Hindlimb muscle (tissue), 1 donor: Measurements from ENCODE around the gene HYPK. TPM values are rescaled to one million over a fixed set of nuclear protein-coding genes. Genes with fewer than 3 reads are reported as not detected.

ENCODE experiments used
- DNase-seq: peaks from one replicate; pipeline ENCODE4 v3.0.0-alpha.2; 2013
- polyA plus RNA-seq: library from polyadenylated mRNA; unstranded; fragments of 120-200 nt; gene quantifications from one replicate; pipeline ENCODE4 v1.2.1, GENCODE V29; 2013; ENCODE audit not compliant: insufficient read length

Gene HYPK, protein sequence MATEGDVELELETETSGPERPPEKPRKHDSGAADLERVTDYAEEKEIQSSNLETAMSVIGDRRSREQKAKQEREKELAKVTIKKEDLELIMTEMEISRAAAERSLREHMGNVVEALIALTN
- polyA plus RNA-seq, result 12.8 TPM

DNA sequence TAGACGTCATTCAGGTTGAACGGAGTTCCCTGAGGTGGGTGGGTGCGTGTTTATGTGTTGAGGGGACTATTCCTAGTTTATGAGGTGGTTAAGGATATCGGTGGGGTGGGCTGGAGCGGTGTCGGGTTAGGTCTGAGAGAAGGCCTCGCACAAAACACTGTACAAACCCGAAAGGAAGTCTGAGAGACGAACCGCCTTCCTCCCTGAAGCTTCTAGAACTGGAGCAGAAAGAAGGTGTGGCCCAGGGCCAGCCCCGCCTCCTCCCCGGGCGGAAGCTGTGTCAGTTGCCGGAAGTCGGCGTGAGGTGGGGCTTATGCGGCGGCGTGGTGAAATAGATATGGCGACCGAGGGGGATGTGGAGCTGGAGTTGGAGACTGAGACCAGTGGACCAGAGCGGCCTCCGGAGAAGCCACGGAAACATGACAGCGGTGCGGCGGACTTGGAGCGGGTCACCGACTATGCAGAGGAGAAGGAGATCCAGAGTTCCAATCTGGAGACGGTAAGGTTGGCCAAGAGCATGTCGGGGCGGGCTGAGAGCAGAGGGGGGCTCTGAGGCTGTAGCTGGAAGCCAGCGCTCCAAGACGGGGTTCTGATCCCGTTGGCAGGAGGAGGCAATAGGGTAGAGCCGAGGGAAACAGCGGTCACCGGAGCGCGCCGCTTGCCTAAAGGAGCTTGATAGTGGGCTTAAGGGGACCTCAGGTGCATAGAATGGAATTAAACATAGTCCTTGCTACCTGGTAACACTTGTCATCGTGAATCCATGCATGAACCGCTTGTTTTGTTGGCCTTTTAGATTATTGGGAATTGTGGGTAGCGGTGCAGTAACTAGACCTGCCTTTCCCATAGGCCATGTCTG, at the start of gene HYPK:
Gene HYPK, plus strand, starts transcription at position 314 of the 856 bp plus-strand sequence. Its CDS starts 24 bp downstream, at position 338.
- peak; percentile 95 for DNase-seq

DNA sequence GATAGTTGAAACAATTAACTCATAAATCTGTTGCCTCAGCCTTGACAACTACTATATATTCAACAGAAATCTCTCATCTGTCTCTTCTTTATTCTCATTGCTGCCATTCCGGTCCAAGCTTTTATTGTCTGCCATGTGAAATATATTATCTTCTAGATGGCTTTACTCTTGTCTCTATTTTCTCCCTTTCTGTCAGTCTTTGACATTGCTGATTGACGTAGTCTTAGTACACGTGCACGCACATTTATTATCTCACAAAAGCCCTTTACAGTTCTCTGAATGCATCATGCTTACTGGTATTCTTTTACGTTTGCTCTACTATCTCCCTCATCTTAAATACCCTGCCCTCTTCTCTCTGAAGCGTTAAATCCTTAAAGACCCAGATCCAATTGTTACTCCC, 48.5 kb upstream of the HYPK start:
- DNase-seq, result no peak

DNA sequence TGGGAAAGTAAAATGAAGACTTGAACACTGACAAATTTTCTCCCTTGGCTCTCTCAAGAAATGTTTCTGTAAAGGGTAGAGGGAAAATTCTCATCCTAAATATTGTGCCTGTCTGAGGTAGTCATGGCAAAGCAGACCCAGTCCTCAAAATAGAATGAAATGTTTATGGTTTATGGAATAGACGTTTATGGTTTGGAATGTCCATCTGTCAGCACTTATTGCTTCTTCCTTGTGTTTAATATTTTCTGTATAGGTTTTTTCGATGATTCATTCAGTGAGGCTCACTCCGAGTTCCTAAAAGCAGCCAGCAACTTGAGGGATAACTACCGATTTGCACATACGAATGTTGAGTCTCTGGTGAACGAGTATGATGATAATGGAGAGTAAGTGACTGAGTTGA, 37.6 kb upstream of the HYPK start:
- DNase-seq, result no peak

DNA sequence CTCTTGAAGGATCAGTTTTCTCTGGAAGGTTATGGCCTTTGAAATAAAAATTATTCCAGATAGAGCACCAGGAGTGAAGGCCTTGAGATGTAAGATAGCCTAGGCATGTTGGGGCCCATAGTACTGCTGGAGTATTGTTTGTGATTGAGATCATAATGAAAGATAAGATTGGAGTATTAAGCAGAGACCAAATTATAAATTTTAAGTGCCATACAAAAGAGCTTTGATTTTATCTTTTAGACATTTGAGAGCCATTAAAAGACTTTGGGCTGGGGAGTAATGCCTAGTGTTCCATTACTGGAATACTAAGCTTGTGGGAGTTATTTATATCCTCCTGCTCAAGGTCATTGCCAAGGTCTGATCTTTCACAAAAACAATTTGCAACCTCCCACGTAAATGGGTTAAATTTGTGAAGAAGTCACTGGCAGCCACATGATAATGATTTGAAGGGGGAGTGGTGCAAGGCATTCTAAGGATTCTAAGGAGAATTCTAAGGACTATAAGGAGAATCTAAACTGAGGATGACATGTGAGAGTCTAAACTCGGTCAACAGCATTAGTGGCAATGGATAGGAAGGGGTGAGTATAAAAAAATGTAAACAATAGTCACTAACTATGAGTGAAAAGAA, 36.5 kb upstream of the HYPK start:
- no peak for DNase-seq

DNA sequence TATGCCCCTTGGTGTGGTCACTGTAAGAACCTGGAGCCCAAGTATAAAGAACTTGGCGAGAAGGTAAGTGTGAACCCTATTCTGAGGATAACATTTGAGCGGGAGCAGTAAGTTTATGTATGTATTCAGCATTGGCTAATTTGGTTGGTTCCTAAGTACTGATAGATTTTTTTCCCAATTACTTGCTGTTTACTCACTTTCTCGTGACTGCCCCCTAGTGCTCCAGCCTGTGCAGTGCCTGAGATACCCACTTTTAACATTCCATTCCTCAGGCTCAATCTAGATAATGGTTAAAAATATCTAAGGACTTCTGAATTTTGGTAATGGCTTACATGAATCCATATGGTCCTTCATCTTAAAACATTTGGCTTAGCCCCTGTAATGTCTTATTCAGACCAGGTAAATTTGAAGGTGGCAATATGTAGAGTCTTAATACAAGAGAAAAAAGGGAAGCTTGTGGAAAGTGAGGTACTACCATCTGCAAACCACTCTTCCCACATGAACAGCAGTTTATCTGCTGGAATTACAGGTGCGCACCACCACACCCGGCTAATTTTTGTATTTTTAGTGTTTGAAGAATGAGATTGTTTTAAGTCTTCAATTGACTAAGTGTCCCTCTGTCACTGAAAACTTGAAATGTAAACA, 30.7 kb upstream of the HYPK start:
- no peak for DNase-seq

DNA sequence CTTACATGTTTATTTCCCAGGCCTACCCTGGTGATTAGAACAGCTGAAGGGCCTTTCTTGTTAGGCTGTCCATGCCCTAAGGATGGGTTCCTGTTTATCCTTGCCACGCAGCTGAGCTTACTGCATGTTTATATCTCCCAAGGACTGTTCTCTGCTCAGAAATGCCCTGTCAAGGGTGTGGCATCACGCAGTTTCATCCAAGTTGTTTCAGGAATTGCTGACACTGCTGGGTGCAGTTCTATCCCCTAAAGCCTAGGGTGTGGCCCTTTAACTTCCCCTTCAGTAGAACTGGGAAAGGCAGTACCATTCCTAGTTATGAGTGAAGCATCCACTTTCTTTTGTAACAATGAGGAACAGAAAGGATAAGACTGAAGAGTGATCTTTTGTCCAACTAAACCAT, 28.6 kb upstream of the HYPK start:
- DNase-seq, result no peak

DNA sequence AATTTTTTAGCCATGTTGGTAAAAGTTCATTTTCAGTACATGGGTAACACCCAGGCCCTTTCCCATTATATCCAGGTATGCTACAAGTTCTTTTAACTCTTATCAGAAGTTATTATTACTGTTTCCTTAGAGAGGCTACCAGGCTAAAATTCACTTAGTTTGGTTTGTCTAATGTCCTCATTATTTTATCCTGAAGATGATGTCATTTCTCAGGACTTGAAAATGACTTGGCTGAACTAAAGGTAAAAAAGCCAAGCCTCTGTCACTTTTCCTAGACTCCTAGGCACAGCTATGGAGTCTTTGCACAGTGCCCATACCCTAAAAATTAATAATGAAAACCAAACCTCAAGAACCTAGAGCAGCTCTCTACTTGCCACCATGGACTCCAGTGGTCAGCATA, 27.8 kb upstream of the HYPK start:
- DNase-seq, result no peak

DNA sequence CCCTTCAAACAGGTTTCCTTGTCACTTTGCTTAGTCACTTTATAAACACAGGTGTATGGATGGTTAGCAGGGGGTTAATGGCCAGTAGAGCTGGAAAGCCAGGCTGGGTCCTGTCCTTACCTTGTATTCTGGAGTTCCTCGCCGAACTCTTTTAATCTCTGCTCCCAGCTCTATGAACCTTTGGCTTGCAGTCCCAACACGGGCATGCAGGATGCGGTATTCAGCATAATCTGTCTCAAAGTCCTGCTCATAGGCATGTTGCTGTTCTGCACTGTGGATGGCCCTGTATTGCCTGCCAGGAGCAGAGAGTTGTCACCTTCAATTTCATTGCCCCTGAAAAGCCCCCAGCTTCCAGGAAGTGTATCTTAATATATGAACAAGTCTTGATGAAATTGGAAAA, 26.3 kb upstream of the HYPK start:
- DNase-seq, result no peak

DNA sequence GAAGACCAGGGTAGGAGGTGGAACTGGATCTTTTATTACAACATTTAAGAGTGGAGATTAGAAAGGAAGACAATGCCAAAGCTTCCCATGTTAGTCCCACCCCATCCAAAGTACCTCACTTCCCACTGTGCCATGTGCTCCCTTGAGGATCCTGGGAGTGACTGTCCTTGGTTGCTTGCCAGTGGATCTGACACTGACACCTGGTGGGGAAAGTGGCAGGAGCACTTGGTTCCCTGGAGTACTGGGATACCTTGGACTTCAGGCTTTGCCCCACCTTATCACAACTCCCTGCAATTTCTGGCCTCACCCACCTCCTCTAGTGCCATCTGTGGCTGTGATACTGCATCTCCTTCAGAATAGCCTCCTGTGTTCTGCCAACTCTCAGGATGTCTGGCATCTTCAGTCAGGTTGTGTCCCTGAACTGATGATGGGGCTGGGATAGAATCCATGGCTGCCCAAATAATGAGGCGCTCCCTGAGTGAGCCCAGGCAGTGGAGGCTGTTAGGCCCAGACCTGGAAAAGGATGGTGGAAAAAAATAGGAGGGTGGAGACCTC, 24.9 kb upstream of the HYPK start:
- DNase-seq, result no peak

DNA sequence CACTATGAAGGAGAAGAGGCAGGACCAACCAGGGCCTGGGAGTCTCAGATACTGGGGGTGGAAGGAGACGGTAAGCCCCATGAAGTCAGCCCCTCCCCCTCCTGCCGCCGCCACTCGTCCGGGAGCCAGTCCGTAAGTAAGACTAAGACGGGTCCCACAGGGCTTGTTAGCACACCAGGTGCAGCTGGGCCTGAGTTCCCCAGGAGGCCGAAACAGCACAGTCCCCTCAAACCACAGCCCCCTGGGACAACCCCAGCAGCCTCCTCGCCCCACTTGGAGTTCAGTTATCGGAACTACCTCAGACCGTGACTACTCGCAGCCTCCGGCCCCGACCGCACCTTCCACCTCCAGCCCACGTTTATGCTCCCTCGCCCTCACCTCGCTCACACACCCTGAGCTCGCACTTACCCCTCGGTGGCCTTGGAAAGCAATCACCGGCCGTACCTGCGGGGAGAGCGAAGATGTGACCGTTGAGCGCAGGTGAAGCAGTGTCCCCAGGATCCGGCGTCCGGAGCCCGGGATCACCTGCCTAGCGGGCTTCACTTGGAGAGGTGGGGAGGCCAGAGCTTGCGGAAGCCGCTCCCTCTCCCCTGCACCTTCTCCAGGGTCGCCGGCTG, 24.2 kb upstream of the HYPK start:
- no peak for DNase-seq

DNA sequence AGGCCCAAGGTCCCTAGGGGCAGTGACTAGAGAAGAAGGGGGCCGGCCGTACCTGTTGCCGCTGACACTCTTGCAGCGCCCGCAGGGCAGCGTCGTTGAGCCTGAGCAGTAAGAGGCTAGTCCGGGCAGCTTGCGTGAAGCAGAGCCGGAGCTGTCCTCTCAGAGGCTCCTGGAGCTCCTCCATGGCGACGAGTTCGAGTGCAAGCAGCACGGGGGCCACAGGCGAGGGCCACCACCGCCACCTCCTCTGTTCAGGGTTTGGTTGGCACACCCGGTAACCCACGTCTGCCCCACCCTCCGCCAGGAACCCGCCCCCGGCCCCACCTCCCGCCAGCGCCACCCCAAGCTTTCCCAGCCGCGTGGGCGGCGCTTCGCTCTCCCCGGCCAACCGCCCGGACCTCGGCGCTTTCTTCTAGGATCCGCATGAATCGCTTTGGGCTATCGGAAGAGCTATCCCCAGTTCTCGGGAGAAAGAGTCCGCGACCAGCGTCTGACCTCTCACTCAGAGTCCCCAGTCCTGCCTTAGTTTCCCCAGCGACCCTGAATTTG, 23.6 kb upstream of the HYPK start, which contains the start of gene ELL3:
Gene ELL3, minus strand, starts transcription at position 249 of the 549 bp plus-strand sequence. Its CDS starts 65 bp downstream, at position 184.
- no peak for DNase-seq

DNA sequence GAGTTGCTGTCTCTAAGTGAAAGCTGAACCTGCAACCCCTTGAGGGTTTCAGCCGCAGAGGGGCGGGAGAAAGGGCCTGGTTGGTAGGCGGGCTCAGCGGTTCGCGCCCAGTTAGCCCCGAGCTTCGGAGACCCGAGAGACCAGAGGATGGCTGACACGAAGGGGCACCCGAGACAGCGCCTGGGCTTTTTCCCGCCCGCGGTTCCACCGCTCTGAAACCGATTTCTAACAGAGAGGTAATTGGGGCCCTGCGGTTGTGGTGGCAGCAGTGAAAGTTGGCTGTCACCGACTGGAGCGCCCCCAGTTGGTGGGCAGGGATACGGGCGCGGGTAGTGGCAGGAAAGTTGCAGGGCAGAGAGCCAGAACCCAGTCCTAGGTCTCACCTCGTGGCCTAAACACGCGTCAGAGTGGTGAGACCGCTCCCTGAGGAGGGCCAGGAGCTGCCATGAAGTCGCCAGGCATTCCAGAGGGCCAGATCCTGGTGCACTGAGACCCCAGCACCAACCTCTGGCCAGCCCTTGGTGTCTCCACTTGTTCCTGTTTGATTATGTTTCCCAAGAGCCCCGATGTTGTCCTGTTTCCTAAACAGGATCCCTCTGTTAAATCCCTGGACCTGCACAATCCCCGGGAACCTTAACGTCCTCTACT, 23.0 kb upstream of the HYPK start:
- peak; percentile 78 for DNase-seq

DNA sequence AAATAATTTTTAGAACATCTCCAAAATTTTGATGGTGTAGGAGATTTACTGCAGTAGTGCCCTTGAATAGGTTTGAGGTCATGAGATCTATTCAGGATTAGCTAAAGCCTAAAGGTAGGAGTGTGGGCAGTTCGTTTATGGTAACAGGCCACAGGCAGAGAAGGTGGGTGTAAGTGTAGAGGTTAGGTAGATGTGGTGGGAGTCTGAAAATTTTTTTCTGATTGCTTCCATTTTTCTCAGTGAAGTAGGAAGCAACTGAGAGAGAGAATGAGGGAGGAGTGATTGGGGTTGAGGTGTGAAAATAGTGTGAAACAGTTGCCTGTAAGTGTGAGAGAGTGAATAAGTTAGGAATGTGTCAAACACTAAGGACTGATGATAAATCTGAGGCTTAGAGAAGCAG, 21.4 kb upstream of the HYPK start:
- no peak for DNase-seq

DNA sequence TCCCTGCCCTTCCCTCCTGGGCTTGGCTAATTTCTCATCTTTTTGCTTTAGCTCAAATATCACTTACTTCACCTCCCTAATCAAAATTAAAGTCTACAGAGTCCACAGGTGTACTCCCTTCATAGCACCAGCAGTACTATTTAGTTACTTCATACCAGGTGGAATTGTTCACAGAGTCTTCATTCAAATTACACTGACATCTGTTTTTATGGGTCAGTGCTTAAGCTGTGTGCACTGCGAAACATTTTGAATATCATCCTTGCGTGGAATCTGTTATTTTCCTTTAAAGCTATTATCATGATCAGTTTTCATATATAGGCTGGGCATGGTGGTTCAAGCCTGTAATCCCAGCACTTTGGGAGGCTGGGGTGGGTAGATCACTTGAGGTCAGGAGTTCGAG, 11.0 kb upstream of the HYPK start:
- DNase-seq, result no peak

DNA sequence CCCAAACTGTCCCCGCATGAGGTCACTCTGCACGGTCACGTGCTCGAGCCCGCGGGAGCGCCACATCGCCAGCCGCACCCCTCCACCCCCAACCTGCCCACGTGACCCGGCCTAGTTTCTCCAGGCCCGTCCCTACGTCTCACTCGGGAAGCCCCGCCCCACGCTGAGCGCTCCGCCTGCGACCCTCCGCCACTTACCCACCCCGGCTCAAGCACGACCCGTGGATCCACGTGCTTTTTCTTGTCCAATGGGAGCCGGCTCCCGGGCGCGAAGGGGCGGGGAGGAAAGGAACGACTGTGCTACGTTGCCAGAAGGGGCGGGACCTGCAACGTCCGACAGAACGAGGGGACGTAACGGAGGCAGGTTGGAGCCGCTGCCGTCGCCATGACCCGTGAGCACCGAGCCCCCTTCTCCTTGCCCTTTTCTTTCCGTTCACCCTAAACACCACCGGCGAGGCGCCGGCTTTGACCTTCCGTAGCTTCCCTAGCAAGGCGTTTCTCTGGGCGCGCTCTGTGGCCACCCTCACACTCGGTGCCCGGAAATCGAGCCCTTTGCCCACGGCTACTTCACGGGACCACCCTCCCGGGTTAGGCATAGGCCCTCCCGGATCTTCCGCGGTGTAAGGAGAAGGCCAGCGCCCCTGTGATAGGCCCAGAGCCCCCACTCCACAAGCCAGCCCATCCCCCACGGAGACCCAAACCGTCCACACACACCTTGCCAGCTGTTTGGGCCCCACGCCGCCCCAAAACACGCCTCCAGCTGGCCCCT, 8.2 kb upstream of the HYPK start, which contains the start of gene SERF2:
Gene SERF2, plus strand, starts transcription at position 328 of the 768 bp plus-strand sequence. Its CDS starts 57 bp downstream, at position 385.
- DNase-seq, result peak; percentile 100

DNA sequence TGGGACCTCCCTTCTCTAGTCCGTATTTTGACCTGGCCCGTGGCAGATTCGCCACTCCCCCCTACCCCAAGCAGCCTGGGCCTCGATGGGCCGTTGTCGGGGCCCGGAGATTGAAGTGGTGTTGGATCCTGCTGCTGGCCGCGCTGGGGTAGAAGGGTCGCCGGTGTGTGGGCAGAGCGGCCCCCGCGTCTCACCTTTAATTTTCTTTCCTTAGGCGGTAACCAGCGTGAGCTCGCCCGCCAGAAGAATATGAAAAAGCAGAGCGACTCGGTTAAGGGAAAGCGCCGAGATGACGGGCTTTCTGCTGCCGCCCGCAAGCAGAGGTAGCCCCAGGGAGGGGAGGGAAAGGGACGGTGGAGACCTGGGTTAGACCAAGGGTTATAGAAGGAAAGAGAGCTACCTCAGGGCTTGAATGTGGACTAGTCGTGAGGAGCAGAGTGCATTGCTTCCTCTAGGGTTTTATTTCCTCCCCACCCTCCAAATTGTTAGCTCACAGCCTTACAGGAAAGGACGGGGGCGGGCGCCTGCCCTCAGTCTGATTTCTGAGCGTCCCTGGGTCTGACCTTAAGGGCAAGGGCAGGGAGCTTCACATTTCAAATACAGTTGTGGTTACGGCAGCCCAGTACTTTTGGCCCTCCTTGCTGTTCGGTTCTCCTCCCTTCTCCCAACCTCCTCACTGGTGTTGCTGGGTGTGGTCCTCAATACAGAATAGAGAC, 7.5 kb upstream of the HYPK start:
- DNase-seq, result peak; percentile 30

DNA sequence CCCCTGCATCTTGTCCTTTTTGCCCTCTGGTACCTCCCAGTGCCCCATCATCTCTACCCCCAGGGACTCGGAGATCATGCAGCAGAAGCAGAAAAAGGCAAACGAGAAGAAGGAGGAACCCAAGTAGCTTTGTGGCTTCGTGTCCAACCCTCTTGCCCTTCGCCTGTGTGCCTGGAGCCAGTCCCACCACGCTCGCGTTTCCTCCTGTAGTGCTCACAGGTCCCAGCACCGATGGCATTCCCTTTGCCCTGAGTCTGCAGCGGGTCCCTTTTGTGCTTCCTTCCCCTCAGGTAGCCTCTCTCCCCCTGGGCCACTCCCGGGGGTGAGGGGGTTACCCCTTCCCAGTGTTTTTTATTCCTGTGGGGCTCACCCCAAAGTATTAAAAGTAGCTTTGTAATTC, 6.8 kb upstream of the HYPK start:
- no peak for DNase-seq

DNA sequence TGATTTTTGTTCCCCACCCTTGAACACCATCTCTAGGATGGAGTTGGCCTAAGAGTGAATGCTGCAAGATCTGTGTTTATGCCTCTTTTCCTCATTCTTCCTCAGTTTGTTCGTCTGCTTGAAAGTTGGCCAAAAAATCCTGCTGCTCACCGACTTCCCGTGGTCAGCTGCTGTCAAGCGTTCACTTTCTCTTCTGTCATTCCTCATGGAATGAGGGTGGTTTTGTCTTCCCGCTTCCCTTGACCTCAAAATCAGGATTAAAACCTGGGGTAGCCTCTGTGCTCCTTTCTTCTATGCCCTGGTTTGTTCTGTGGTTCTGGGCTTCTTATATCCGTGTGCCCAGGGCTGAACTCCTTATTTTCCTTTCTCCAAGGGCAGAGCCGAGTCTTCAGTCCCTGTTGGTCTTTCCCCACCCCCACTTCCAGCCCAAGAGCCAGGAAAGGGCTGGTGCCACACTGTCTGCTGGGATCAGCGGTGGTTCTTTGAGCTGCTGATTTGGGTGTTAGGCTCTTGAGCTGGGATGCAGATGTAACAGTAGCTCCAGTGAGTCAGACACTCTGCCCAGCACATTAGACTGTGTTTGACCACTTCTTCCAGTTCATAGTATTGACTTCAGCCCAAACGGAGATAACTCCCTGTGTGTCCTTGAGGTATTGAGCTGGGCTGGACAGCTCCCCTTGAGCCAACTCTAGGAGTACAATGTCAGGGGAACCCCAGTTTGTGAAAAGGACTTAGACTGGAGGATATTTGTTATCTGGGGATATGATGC, 5.9 kb upstream of the HYPK start:
- DNase-seq, result no peak

DNA sequence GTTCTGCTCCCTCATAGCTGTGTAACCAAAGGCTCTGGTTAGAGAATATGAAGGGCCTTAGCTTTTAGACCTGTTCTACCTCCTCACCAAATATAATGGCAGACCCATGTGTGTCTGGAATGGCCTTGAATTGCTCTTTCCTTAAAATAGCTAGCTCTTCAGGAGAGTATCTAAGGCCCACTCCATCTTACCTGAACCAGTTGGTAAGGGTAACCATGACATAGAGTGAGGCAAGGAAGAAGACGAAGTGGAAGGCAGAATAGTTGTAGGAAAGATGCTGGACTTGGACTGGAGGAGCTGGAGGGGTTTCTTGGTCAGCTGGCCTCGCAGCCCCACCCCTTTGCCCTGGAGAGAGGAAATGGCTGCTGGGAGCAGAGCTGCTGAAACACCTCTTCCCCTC, 5.2 kb upstream of the HYPK start:
- no peak for DNase-seq
